ENCODE measurements around the gene CDH13.

Gene CDH13

DNA sequence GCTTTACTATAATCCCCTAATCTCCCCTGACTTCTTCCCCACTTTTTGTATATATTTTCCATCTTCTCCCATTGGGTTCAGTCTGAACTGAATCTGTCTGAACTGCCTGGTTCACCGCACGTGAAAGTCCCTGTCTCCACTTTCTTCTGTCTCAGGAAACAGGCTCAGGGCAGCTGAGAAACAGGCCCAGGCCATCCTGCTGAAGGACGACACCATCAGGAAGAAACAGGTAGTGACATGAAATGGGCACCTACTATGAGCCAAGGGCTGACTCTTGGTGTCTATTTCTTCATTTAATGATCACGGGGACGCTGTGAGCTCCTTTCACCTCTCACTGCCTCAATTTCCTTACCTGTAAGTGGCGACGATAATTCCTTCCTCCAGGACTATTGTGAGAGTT lies 1090.5 kb downstream of the CDH13 start:
- TF ChIP-seq, protein P1, sequence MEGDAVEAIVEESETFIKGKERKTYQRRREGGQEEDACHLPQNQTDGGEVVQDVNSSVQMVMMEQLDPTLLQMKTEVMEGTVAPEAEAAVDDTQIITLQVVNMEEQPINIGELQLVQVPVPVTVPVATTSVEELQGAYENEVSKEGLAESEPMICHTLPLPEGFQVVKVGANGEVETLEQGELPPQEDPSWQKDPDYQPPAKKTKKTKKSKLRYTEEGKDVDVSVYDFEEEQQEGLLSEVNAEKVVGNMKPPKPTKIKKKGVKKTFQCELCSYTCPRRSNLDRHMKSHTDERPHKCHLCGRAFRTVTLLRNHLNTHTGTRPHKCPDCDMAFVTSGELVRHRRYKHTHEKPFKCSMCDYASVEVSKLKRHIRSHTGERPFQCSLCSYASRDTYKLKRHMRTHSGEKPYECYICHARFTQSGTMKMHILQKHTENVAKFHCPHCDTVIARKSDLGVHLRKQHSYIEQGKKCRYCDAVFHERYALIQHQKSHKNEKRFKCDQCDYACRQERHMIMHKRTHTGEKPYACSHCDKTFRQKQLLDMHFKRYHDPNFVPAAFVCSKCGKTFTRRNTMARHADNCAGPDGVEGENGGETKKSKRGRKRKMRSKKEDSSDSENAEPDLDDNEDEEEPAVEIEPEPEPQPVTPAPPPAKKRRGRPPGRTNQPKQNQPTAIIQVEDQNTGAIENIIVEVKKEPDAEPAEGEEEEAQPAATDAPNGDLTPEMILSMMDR (IDR thresholded peaks at IDR 0.05; ENCODE audit: insufficient read depth, low read length, poor library complexity, severe bottlenecking) = no peak
- Histone ChIP-seq H3K36me3 (ENCODE audit: control insufficient read depth, insufficient read depth, low read length) (no peaks in the 10 kb centered on the region), H3K27me3 (replicated peaks; ENCODE audit: control insufficient read depth, insufficient read depth, low read length) (no peaks in the 10 kb centered on the region), H3K4me3 (replicated peaks; ENCODE audit: low read depth, low read length) (no peak overlapping the region)
- no peak for DNase-seq (ENCODE audit: extremely low read depth, insufficient read length)

DNA sequence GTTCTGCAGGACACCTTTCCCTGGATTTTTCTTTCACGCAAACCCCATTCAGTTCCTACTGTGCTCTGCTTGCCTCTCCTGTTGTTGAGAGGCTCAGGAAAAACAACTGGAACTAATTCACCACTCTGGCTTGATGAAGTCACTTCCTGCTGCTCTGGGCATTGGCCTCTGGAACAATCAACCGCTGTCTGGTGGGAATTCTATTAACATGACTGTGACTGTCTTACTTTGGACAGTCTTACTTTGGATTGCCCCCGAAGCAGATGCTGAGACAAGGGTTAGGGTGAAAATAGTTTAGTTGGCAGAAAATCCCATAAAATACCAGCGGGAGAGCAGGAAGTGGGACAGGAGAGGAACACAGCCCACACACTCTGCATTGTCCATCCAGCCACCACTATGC lies 1091.0 kb downstream of the CDH13 start:
- Histone ChIP-seq H3K27me3 (replicated peaks; ENCODE audit: control insufficient read depth, insufficient read depth, low read length) (no peaks in the 10 kb centered on the region), H3K36me3 (ENCODE audit: control insufficient read depth, insufficient read depth, low read length) (no peaks in the 10 kb centered on the region), H3K4me3 (replicated peaks; ENCODE audit: low read depth, low read length) (no peak overlapping the region)
- no peak for DNase-seq (ENCODE audit: extremely low read depth, insufficient read length)
- TF ChIP-seq, protein P1 (IDR thresholded peaks at IDR 0.05; ENCODE audit: insufficient read depth, low read length, poor library complexity, severe bottlenecking) = no peak

DNA sequence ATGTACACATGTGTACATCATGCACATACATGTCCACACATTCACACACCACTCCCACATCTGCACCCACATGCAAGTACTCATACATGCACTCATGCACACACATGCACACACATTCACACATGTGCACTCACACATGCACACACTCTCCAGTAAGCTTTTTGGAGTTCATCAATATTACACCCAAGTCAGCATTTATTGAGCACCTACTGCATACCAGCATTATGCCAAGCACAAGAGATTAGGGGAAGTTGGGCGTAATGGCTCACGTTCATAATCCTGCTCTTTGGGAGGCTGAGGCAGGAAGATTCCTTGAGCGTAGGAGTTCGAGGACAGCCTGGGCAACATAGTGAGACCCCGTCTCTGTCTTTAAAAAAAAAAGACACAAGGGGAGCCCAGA lies 1093.4 kb downstream of the CDH13 start:
- Histone ChIP-seq H3K27me3 (replicated peaks; ENCODE audit: control insufficient read depth, insufficient read depth, low read length) (no peaks in the 10 kb centered on the region; the same call in 1 of the 2 replicates), H3K36me3 (ENCODE audit: control insufficient read depth, insufficient read depth, low read length) (no peaks in the 10 kb centered on the region), H3K4me3 (replicated peaks; ENCODE audit: low read depth, low read length) (no peak overlapping the region)
- TF ChIP-seq, protein P1 (IDR thresholded peaks at IDR 0.05; ENCODE audit: insufficient read depth, low read length, poor library complexity, severe bottlenecking) = no peak
- DNase-seq (ENCODE audit: extremely low read depth, insufficient read length) = no peak

DNA sequence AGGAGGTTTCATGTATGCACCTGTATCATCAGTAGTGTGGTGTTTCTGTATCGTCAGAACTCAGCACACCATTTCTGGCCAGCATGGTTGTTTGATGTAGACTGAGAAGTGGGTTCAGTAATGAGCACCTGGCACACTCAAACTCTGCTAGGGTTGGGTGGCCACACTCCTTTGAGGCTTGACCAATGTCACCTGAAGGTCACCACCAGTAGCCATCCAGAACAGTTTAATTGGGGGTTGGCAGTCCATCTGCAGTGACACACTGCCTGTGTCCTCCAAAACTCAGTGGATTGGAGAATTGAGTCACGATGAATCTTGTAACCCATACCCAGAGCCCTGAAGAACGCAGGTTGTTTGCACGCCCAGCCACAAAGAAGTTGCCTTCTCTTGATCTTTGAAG lies 1094.2 kb downstream of the CDH13 start:
- H3K36me3 ChIP-seq (ENCODE audit: control insufficient read depth, insufficient read depth, low read length) = no peaks in the 10 kb centered on the region
- H3K27me3 ChIP-seq (replicated peaks; ENCODE audit: control insufficient read depth, insufficient read depth, low read length) = no peaks in the 10 kb centered on the region; the same call in 1 of the 2 replicates
- no peak overlapping the region for H3K4me3 ChIP-seq (replicated peaks; ENCODE audit: low read depth, low read length)
- no peak for DNase-seq (ENCODE audit: extremely low read depth, insufficient read length)
- TF ChIP-seq, protein P1 (IDR thresholded peaks at IDR 0.05; ENCODE audit: insufficient read depth, low read length, poor library complexity, severe bottlenecking) = no peak

DNA sequence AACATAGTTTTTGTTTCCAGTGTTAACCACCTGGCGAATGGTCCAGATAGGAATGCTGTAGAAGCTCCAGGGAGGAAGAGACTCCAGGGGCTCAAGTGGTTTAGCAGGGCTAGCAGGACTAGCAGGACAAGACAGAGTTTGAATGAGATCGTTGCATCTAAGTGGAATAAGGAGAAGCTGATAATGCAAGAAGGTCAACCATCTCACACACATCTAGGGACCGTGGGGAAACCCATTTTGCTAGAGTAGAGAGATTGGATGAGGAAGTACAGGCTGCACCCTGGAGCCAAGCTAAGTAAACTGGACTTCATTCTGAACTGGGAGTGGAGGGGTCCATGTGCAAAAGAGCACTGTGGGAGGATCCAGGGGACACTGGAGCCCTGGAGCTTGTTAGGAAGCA lies 1094.9 kb downstream of the CDH13 start:
- TF ChIP-seq, protein P1 (IDR thresholded peaks at IDR 0.05; ENCODE audit: insufficient read depth, low read length, poor library complexity, severe bottlenecking) = no peak
- Histone ChIP-seq H3K4me3 (replicated peaks; ENCODE audit: low read depth, low read length) (no peak overlapping the region), H3K36me3 (ENCODE audit: control insufficient read depth, insufficient read depth, low read length) (no peaks in the 10 kb centered on the region), H3K27me3 (replicated peaks; ENCODE audit: control insufficient read depth, insufficient read depth, low read length) (no peaks in the 10 kb centered on the region; the same call in 1 of the 2 replicates)
- no peak for DNase-seq (ENCODE audit: extremely low read depth, insufficient read length)
